Activated CD4-positive, alpha-beta memory T cell treated with anti-CD3 and anti-CD28 coated beads, Interleukin-2, amount 10 ng/mL, durations not matched to agents 7 days and 5 days (primary cell): ENCODE data around the gene CNST. TPM values are rescaled to one million over a fixed set of nuclear protein-coding genes. Genes with fewer than 3 reads are reported as not detected.
"Not testable (repeated sequence)": the region's sequence is repeated elsewhere in the genome, so short reads cannot be mapped to it uniquely, and the experiment has no call there.

Source experiments
- CTCF ChIA-PET: fragments of 350-600 bp; sonication (Branson Sonifier 250); formaldehyde crosslinking; loops from one replicate; lab custom pipeline; 2021; ENCODE audit warnings: antibody characterized with exemption, inconsistent platforms; lab: Charles Lee
- POLR2A ChIA-PET: fragments of 350-600 bp; sonication (Branson Sonifier 250); formaldehyde crosslinking; loops from one replicate; lab custom pipeline; 2021; ENCODE audit warnings: antibody characterized with exemption; lab: Charles Lee
- DNase-seq: peaks from one replicate; pipeline ENCODE4 v3.0.0-alpha.2; 2020
- H3K27ac Mint-ChIP-seq: one replicate; pipeline ENCODE4 v1.8.0; 2021; ENCODE audit warnings: mild to moderate bottlenecking, mixed read lengths
- H3K27me3 Mint-ChIP-seq: one replicate; pipeline ENCODE4 v1.8.0; 2021; ENCODE audit warnings: mixed read lengths
- H3K36me3 Mint-ChIP-seq: one replicate; pipeline ENCODE4 v1.8.0; 2021; ENCODE audit warnings: low read depth, mixed read lengths
- H3K4me1 Mint-ChIP-seq: one replicate; pipeline ENCODE4 v1.8.0; 2021; ENCODE audit warnings: mixed read lengths
- H3K4me3 Mint-ChIP-seq: one replicate; pipeline ENCODE4 v1.8.0; 2021; ENCODE audit warnings: mild to moderate bottlenecking, mixed read lengths
- H3K9me3 Mint-ChIP-seq: one replicate; pipeline ENCODE4 v1.8.0; 2021; ENCODE audit warnings: mixed read lengths
- total RNA-seq, 2 experiments: library from RNA; stranded (reverse); gene quantifications; one replicate each; pipeline ENCODE4 v1.2.3, GENCODE V29; 2021

The CNST gene
- total RNA-seq, 2 experiments from 2014 or later: 36.2 to 39.3 TPM

- Mint-ChIP-seq H3K27me3 (no peaks in the 10 kb centered on the region), H3K4me3 (no peak overlapping the region), H3K9me3 (peaks cover 4% of the 10 kb centered on the region), H3K27ac (no peak overlapping the region), H3K36me3 (peaks cover 41% of the 10 kb centered on the region), H3K4me1 (peaks cover 40% of the 10 kb centered on the region)
- ChIA-PET POLR2A (no interaction called here), CTCF (no interaction called here)
- DNase-seq: no peak
These were observed 13.6 kb downstream of the CNST start for GRCh38 chr1:246579818-246580217.

DNA sequence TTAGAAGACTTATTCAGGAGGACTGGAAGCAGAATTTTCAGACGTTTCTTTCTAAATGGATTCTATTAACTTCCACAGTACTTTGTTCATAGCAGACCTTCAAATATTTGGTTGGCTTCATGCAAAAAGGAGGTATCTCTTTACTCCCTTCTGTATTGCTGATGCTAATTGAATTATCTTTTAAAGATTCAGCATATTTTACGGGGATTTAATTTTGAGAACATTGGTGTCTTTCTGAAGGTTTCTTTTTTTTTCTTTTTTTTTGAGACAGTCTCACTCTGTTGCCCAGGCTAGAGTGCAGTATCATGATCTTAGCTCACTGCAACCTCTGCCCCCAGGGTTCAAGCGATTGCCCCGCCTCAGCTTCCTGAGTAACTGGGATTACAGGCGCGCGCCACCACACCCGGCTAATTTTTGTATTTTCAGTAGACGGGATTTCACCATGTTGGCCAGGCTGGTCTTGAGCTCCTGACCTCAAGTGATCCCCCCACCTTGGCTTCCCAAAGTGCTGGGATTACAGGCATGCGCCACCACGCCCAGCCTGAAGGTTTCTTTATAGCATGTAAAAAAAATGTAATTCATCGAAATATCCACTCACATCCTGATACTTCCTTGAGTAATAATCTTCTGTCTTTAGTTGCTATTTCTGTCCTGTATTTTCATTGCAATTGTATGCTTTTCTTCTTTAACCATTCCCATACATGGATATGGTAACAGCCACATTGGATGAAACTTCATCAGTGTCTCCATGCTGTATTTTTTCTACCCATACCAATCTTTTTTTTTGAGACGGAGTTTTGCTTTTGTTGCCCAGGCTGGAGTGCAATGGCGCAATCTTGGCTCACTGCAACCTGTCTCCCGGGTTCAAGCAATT is 14.5 kb downstream of the CNST start:
- Mint-ChIP-seq H3K9me3 (no peaks in the 10 kb centered on the region), H3K36me3 (peaks cover 38% of the 10 kb centered on the region), H3K4me3 (no peak overlapping the region), H3K27me3 (no peaks in the 10 kb centered on the region), H3K27ac (no peak overlapping the region), H3K4me1 (peaks cover 36% of the 10 kb centered on the region)
- POLR2A ChIA-PET: interaction anchor here (1.2 kb wide), 1 partner anchor 9 kb away, joined by 4 read pairs; no protein-coding TSS in a partner anchor
- CTCF ChIA-PET: no interaction called here
- DNase-seq: no peak

DNA sequence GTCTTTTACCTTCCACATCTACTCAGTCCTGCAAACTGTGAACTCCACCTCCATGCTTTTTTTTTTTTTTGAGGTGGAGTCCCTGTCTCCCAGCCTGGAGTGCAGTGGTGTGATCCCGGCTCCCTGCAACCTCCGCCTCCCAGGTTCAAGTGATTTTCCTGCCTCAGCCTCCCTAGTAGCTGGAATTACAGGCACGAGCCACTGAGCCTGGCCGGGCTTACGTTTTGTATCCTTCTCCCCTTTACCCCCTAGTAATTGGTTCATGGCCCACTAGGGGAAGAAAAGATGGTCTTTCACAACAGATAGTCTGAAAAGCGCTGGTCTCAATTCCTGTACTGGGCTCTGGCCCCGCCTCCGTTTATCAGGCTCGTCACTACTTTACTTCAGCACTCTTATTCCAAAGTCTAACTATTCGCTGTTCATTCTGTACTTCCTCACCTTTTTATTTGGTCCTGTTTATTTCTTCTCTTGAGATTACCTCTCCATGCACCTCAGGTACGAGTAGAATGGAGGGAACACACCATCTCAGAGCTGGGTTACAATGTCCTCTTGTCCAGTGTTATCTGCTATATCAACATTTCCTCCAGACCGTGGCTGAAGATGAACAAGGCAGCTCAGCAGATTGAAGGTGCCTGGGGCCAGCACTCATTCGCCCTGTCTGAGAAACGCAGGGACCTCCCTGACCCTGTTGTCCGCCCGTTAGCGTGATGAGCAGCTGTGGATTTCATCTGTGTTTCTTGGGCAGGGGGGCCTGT is 16.2 kb downstream of the CNST start:
- POLR2A ChIA-PET: interaction anchor here (1.2 to 1.6 kb wide), 2 partner anchors 10 to 17 kb away, joined by 4 to 6 read pairs; partner anchors contain the start of genes CNST and TFB2M
- Mint-ChIP-seq H3K4me1 (peaks cover 29% of the 10 kb centered on the region), H3K9me3 (no peaks in the 10 kb centered on the region), H3K36me3 (peaks cover 33% of the 10 kb centered on the region), H3K27me3 (no peaks in the 10 kb centered on the region), H3K4me3 (no peak overlapping the region), H3K27ac (no peak overlapping the region)
- CTCF ChIA-PET: no interaction called here
- DNase-seq: no peak

GRCh38 chr1:246583056-246583440 is 16.8 kb downstream of the CNST start:
- no peak for DNase-seq
- ChIA-PET CTCF (no interaction called here), POLR2A (interaction anchor here (1.6 kb wide), 1 partner anchor 17 kb away, joined by 6 read pairs; the partner anchor contains the start of genes CNST and TFB2M)
- H3K27me3 Mint-ChIP-seq: no peaks in the 10 kb centered on the region
- H3K4me1 Mint-ChIP-seq: peaks cover 30% of the 10 kb centered on the region
- H3K27ac Mint-ChIP-seq: no peak overlapping the region
- H3K9me3 Mint-ChIP-seq: no peaks in the 10 kb centered on the region
- H3K4me3 Mint-ChIP-seq: no peak overlapping the region
- H3K36me3 Mint-ChIP-seq: peaks cover 29% of the 10 kb centered on the region

GRCh38 chr1:246583448-246584185 is 17.4 kb downstream of the CNST start:
- Mint-ChIP-seq H3K4me3 (no peak overlapping the region), H3K36me3 (peaks cover 28% of the 10 kb centered on the region), H3K4me1 (peaks cover 31% of the 10 kb centered on the region), H3K9me3 (no peaks in the 10 kb centered on the region), H3K27me3 (no peaks in the 10 kb centered on the region), H3K27ac (no peak overlapping the region)
- DNase-seq: no peak
- POLR2A ChIA-PET: interaction anchor here (1.6 kb wide), 1 partner anchor 18 kb away, joined by 6 read pairs; the partner anchor contains the start of genes CNST and TFB2M
- CTCF ChIA-PET: interaction anchor here (0.6 to 0.7 kb wide), 2 partner anchors 75 to 102 kb away, joined by 3 read pairs; no protein-coding TSS in a partner anchor

GRCh38 chr1:246587032-246587431 is 20.8 kb downstream of the CNST start:
- ChIA-PET CTCF (no interaction called here), POLR2A (no interaction called here)
- Mint-ChIP-seq H3K9me3 (peaks cover 7% of the 10 kb centered on the region), H3K27ac (no peak overlapping the region), H3K4me1 (peaks cover 37% of the 10 kb centered on the region), H3K36me3 (peaks cover 43% of the 10 kb centered on the region), H3K27me3 (no peaks in the 10 kb centered on the region), H3K4me3 (no peak overlapping the region)
- DNase-seq: no peak

DNA sequence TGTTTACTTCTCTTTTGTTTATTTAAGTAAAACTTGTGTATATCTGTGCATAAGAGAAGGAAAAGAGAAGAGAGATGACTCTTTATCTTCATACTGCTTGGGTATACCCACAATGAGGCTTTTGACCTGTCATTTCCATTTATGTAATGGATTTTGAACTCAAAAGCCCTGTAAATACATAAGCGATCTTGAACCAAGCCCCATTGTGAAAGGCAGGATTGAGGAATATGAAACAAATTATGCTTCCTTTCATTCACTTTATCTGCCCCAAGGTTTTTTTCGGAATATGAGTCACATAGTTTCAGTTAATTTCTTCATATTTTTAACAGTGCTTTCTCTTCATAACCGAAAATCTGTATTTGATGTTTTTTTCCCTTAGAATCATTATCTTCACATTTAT is 21.4 kb downstream of the CNST start:
- Mint-ChIP-seq H3K4me1 (peaks cover 36% of the 10 kb centered on the region), H3K4me3 (no peak overlapping the region), H3K9me3 (peaks cover 7% of the 10 kb centered on the region), H3K27ac (no peak overlapping the region), H3K27me3 (no peaks in the 10 kb centered on the region), H3K36me3 (peaks cover 44% of the 10 kb centered on the region)
- ChIA-PET CTCF (no interaction called here), POLR2A (no interaction called here)
- no peak for DNase-seq

- no peak overlapping the region for H3K4me3 Mint-ChIP-seq
- H3K9me3 Mint-ChIP-seq: peaks cover 7% of the 10 kb centered on the region
- H3K36me3 Mint-ChIP-seq: peaks cover 43% of the 10 kb centered on the region
- no peak for DNase-seq
- peaks cover 34% of the 10 kb centered on the region for H3K4me1 Mint-ChIP-seq
- ChIA-PET POLR2A (no interaction called here), CTCF (no interaction called here)
- no peak overlapping the region for H3K27ac Mint-ChIP-seq
- H3K27me3 Mint-ChIP-seq: no peaks in the 10 kb centered on the region
These were observed 22.0 kb downstream of the CNST start for GRCh38 chr1:246588159-246588721.

- H3K27ac Mint-ChIP-seq, POLR2A ChIA-PET, DNase-seq, H3K9me3 Mint-ChIP-seq, CTCF ChIA-PET, H3K4me3 Mint-ChIP-seq, H3K27me3 Mint-ChIP-seq: not testable (repeated sequence)
- Mint-ChIP-seq H3K4me1 (peaks cover 31% of the 10 kb centered on the region), H3K36me3 (peaks cover 41% of the 10 kb centered on the region)
These were observed 23.7 kb downstream of the CNST start for GRCh38 chr1:246589919-246590318.

DNA sequence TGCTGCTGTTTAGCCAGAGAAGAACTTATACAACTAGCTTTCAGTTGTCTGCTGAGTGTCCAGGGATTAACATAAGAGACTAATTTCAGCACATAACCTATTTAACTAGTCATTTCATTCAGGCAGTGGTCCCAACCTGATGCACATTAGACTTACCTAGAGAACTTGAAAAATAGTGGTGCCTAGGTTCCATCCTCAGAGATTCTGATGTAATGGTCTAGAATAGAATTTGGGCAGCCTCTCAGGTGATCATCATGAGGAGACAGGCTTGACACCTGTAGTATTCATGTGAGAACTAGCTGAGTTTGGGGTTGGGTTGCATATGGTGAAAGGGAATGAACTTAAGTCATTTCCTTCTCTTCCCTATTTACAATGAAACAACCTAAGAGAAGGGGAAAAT is 24.8 kb downstream of the CNST start:
- H3K36me3 Mint-ChIP-seq: peaks cover 47% of the 10 kb centered on the region
- no peak overlapping the region for H3K27ac Mint-ChIP-seq
- ChIA-PET POLR2A (no interaction called here), CTCF (interaction anchor here (0.7 kb wide), 1 partner anchor 22 kb away, joined by 3 read pairs; no protein-coding TSS in a partner anchor)
- H3K4me1 Mint-ChIP-seq: peaks cover 31% of the 10 kb centered on the region
- DNase-seq: no peak
- H3K27me3 Mint-ChIP-seq: no peaks in the 10 kb centered on the region
- no peak overlapping the region for H3K4me3 Mint-ChIP-seq
- peaks cover 7% of the 10 kb centered on the region for H3K9me3 Mint-ChIP-seq

GRCh38 chr1:246591504-246591903 is 25.2 kb downstream of the CNST start:
- H3K4me1 Mint-ChIP-seq: peaks cover 31% of the 10 kb centered on the region
- DNase-seq: no peak
- ChIA-PET POLR2A (no interaction called here), CTCF (interaction anchor here (0.7 kb wide), 1 partner anchor 22 kb away, joined by 3 read pairs; no protein-coding TSS in a partner anchor)
- no peaks in the 10 kb centered on the region for H3K27me3 Mint-ChIP-seq
- H3K27ac Mint-ChIP-seq: no peak overlapping the region
- H3K9me3 Mint-ChIP-seq: peaks cover 7% of the 10 kb centered on the region
- H3K4me3 Mint-ChIP-seq: no peak overlapping the region
- H3K36me3 Mint-ChIP-seq: peaks cover 49% of the 10 kb centered on the region

GRCh38 chr1:246591958-246592357 is 25.7 kb downstream of the CNST start:
- H3K36me3 Mint-ChIP-seq: peaks cover 52% of the 10 kb centered on the region
- ChIA-PET POLR2A (no interaction called here), CTCF (no interaction called here)
- peaks cover 31% of the 10 kb centered on the region for H3K4me1 Mint-ChIP-seq
- H3K9me3 Mint-ChIP-seq: peaks cover 7% of the 10 kb centered on the region
- no peak overlapping the region for H3K27ac Mint-ChIP-seq
- H3K4me3 Mint-ChIP-seq: no peak overlapping the region
- no peaks in the 10 kb centered on the region for H3K27me3 Mint-ChIP-seq
- no peak for DNase-seq
